NCI-H1417 (cell line): ENCODE results near the gene NCOA7.

Experiments used
- DNase-seq, 3 experiments: peaks; one replicate each; lab custom pipeline; 2025; lab: John Stamatoyannopoulos, UW

The NCOA7 gene

GRCh38 chr6:125811259-125811658 lies 20.5 kb downstream of the NCOA7 start:
- DNase-seq, result peak in 1 of 3 experiments; percentile 28

- no peak for DNase-seq
These were observed 21.9 kb downstream of the NCOA7 start for GRCh38 chr6:125812394-125813292.

DNA sequence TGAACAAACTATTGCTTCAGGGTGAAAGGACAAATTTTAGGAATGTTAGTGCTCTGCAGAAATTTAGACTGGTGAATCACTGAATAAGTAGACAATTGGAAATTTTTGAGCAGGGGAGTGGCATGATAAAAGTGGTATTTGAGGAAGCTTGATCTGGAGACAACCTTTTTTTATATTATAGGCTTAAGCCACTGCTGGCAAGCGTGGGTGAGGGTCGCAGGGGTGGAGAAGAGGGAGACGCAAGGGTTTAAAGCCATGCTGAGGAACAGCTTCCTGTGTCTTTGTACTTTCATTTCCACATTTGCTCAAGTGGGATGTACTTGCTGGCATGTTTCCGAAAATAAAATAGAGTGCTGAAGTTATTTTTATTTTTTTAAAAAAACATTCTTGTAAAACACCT lies 23.7 kb downstream of the NCOA7 start:
- no peak for DNase-seq

- no peak for DNase-seq
These were observed 24.5 kb downstream of the NCOA7 start for GRCh38 chr6:125815080-125815910.

- DNase-seq, result no peak
These were observed 26.1 kb downstream of the NCOA7 start for GRCh38 chr6:125816828-125817280.

DNA sequence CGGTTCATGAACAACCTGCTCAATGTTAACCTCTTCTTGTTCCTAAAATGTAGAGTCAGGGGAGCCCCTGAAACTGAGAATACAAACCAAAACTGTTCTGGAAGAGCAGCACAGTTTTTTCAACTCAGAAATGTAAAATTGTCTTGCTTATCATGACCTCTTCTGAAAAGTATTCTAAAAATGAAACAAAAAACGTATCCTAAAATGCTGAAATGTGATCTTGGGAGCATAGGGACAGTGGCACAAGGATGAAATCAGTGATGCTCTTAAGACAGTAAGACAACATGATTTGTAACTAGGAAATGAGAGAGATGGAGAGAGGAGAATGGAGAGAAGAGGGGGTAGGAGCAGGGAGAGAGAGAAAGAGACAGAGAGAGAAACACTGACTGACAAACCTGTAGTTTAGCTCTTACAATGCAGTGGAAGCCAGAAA lies 27.5 kb downstream of the NCOA7 start:
- DNase-seq, result no peak

GRCh38 chr6:125818772-125819260 lies 28.1 kb downstream of the NCOA7 start:
- DNase-seq, result no peak

- DNase-seq, result no peak
These were observed 29.0 kb downstream of the NCOA7 start for GRCh38 chr6:125819535-125820326.

DNA sequence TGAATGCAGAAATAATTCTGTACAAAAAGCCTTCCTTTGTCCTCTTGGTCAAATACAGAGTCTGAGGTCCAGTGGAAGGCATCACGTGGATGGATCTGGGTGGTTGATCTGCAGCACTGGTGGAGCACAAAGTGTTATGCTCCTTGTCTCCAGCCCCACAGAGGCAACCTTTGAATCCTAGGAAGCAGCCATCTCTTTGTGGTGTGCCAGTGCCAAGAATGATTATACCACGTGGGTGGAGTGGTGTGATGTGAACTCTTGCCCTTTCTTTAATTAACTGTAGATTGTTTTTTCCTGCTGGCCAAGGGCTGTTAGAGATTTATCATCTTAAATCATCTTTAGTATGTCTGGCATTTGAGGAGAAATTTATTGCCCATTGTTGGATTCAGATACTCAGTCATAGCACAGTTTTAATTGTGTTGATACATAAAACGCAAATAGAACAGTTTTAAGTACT lies 31.1 kb downstream of the NCOA7 start:
- DNase-seq, result peak; percentile 31 to 69 (median 52)

DNA sequence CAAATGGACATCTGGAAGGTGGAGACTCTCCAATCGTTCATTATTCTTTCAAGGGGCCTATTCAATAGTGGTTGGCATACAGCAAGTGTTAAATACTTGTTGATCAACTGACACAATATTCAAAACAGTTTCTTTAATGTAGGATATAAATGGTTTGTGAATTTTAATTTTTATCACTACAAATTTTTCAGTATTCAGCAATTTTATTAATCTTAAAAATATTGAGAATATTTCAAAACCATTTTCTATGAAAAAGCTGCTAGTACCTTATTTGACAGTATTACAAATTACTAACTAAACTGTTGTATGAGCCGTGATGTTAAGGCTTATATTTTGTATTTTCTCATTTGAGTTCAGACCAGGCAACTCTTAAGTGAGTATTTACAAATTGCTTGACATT lies 32.4 kb downstream of the NCOA7 start:
- DNase-seq, result no peak

- no peak for DNase-seq
These were observed 34.4 kb downstream of the NCOA7 start for GRCh38 chr6:125824946-125825771.

DNA sequence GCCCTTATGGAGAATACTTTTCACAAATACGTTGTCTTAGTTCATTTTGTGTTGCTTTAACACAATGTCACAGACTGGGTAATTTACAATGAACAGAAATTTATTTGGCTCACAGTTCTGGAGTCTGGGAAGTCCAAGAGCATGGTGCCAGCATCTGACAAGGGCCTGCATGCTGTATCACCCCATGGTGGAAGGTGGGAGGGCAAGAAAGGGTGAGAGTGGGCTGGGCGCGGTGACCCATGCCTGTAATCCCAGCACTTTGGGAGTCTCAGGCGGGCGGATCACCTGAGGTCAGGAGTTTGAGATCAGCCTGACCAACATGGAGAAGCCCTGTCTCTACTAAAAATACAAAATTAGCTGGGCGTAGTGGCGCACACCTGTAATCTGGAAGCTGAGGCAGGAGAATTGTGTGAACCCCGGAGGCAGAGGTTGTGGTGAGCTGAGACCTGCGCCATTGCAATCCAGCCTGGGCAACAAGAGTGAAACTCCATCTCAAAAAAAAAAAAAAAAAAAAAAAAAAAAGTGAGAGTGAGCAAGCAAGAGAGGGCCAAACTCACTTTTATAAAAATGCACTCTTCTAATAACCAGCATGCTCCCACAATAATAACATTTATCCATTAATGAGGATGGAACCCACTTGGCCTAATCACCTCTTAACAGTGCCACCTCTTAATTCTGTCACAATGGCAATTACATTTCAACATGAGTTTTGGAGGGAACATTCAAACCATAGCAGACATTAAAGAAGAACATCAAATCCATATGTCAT lies 36.1 kb downstream of the NCOA7 start:
- no peak for DNase-seq

- no peak for DNase-seq
These were observed 37.1 kb downstream of the NCOA7 start for GRCh38 chr6:125827788-125828320.

DNA sequence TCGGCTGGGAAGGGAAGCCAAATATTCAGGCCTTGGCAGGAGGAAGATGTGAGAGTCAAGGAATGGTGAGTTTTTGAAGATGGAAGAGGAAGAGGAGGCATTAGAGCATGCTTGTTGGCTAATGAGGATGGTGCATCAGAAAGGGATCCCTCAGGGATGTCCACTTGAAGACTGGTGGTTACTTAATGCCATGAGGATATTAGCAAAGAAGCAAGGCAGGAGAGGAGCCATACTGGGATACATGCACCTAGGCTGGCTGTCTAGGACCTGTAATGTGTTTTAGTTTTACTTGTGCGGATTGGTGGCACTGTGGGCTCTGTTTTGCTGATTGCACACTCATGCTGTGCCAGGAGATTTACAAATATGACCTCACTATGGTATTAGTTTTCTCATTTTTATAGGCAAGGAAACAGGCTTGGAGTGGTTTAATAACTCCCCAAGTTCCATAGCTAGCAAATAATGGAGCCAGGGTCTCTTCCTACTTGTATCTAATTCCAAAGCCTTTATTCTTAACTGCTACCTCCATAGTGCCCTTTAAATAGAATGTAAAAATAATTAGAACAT lies 37.8 kb downstream of the NCOA7 start:
- DNase-seq, result peak in 1 of 3 experiments; percentile 6

DNA sequence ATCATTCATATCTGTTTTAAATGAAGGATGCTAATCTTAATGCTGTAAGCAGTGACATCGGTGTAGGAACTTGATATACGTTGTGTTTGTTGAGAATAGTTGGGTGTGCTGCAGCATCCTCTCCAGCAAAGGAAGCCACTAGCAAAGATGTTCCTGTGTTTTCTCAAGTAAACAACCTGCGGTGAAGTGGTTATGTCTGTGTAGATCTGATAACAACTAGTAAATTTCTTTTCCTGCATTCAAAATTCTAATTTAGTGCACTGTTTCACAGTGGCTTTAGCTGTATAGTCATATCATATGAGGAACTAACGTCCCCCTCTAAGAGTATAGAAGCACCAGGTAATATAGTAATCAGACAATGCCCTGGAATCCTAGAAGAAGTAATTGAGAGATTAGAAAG lies 38.7 kb downstream of the NCOA7 start:
- no peak for DNase-seq

DNA sequence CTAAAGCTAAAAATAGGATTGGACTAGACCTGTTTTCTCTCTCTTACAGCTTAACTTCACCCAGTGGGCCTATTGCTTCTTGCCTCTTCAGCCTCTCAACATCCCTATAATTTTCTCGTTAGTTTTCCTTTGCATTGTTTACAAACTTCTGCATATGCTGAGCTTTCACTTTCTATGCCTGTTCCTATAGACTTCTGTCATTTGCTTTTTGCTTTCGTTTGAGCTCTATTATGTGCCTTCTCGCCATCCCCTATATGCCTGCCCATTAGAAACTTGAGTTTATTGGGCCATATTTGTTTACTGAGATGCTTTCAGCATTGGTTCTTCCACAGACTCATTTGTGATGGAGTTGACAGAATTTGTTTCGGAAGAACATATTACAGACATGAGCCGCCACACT lies 40.9 kb downstream of the NCOA7 start:
- DNase-seq, result peak in 1 of 3 experiments; percentile 26

GRCh38 chr6:125832391-125833117 lies 41.8 kb downstream of the NCOA7 start:
- DNase-seq, result no peak

- DNase-seq, result peak in 1 of 3 experiments; percentile 18
These were observed 43.6 kb downstream of the NCOA7 start for GRCh38 chr6:125834348-125834747.
